Measurements from ENCODE around the gene HIPK2.

GRCh38 chr7:139576179-139576973 is 201.4 kb downstream of the HIPK2 start:
- TF ChIP-seq, protein P1, sequence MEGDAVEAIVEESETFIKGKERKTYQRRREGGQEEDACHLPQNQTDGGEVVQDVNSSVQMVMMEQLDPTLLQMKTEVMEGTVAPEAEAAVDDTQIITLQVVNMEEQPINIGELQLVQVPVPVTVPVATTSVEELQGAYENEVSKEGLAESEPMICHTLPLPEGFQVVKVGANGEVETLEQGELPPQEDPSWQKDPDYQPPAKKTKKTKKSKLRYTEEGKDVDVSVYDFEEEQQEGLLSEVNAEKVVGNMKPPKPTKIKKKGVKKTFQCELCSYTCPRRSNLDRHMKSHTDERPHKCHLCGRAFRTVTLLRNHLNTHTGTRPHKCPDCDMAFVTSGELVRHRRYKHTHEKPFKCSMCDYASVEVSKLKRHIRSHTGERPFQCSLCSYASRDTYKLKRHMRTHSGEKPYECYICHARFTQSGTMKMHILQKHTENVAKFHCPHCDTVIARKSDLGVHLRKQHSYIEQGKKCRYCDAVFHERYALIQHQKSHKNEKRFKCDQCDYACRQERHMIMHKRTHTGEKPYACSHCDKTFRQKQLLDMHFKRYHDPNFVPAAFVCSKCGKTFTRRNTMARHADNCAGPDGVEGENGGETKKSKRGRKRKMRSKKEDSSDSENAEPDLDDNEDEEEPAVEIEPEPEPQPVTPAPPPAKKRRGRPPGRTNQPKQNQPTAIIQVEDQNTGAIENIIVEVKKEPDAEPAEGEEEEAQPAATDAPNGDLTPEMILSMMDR (conservative IDR thresholded peaks at IDR 0.05) = no peak
- TF ChIP-seq EZH2 (IDR thresholded peaks at IDR 0.05; ENCODE audit: low read depth) = no peak
